Measurements from ENCODE around the gene CCL27.
A peak's percentile ranks its signal among the peaks of the same experiment; 100 is the strongest.
"Not testable (repeated sequence)": the region's sequence is repeated elsewhere in the genome, so short reads cannot be mapped to it uniquely, and the experiment has no call there.

Gene CCL27

DNA sequence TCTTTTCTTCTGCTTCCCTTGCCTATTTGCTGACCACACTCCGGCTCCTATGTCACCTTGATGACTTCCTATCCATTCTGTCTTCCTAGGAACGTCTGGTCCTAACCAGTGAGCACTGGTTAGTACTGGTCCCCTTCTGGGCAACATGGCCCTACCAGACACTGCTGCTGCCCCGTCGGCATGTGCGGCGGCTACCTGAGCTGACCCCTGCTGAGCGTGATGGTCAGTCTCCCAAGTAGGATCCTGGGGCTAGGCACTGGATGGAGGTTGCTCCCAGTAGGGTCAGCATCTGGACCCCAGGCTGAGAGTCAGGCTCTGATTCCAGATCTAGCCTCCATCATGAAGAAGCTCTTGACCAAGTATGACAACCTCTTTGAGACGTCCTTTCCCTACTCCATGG is 13.8 kb downstream of the CCL27 start:
- DNase-seq: no peak

DNA sequence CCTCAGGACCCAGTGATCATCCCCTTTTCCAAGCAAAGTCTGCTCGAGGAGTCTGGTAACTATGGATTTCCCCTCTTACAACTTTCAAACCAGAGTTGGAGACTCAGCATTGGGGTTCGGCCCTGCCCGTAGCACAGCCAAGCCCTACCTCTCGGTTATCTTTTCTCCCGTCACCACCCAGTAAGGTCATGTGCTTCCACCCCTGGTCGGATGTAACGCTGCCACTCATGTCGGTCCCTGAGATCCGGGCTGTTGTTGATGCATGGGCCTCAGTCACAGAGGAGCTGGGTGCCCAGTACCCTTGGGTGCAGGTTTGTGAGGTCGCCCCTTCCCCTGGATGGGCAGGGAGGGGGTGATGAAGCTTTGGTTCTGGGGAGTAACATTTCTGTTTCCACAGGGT is 14.8 kb downstream of the CCL27 start:
- no peak for DNase-seq

DNA sequence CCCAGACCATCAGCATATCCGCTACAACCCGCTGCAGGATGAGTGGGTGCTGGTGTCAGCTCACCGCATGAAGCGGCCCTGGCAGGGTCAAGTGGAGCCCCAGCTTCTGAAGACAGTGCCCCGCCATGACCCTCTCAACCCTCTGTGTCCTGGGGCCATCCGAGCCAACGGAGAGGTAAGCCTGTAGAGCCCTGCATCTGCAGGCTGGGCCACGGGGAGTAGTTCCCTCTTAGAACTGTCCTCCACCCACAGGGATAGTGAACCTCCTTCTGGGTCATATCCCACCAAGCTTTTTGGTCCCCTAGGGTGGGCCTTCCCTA is 15.4 kb downstream of the CCL27 start:
- no peak for DNase-seq

DNA sequence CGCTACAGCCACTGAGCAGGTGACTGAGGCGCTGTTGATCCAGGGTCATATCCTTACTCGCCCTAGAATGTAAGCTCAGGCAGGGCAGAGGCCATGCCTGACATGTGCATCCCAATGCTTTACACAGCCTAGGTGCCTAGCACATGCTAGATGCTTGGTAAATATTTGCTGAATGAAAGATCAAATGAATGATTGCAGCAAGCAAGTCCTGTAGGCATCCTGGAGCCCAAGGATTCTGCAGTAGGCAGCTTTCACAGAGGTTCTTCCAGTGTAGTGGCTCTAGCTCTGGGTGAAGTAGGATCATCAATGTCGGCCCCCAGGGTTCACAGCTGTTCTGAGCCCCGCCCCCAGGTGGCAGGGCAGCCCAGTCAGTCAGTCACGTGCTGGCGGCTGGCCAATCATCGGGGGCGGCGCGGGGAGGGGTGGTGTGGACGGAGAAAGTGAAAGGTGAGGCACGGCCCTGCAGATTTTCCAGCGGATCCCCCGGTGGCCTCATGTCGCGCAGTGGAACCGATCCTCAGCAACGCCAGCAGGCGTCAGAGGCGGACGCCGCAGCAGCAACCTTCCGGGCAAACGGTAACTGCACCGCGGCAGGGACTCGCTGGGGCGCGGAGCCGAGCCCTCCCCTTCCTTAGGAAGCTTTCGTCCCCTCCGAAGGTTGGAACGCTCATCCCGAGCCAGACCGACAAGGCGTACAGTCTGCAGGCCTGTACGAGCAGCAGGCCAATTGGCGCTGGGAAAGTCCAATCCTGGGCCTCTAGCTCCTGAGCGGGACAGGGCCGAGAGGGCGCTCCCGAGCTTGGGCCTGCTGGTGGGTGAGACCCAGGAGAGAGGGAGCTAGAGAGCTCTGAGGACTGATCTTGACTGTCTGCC is 16.0 kb downstream of the CCL27 start, which contains the start of gene GALT:
GALT (plus strand) TSS at position 465 of the 873 bp plus-strand sequence; CDS start at position 495, 30 bp downstream.
- DNase-seq: peak; percentile 83 to 97 (median 91)

DNA sequence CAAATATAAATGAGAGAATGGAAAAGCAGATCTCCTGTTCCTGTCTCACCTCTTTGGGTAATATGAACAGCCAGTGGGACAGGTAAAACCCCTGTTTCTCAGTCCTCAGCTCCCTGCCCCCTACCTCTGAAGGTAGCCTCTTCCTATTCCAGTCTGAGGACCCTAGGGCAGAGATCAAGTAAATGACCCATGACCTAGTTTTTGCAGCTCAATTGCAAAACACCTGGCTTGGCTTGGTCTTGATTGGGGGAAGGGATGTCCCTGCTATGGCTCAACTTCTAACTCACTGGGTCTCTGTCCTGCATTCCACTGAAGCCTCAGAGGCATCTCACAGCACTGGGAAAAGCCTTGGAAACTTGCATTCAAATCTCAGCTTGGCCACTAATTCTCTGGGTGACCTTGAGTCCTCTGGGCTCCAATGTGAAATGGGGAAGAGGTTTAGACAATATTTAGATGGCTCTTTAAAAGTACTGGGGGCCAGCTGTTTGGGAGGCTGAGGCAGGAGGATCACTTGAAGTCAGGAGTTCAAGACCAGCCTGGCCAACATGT is 17.6 kb downstream of the CCL27 start:
- DNase-seq: no peak

DNA sequence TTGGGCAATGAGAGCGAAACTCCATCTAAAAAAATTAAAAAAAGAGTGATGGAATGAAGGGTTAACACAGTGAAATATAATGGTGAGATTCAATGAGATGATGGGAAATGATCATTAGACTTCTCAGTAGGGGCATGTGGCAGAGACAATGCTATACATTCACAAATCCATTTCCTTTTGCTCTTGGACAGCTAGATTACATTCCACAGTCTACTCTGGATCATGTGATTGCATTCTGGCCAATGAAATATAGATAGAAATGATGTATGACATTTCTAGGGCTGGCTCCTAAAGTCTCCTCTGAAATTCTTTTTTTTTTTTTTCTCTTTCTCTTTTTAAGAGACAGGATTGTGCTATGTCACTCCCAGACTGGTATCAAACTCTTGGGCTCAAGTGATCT is 19.8 kb downstream of the CCL27 start:
- no peak for DNase-seq

DNA sequence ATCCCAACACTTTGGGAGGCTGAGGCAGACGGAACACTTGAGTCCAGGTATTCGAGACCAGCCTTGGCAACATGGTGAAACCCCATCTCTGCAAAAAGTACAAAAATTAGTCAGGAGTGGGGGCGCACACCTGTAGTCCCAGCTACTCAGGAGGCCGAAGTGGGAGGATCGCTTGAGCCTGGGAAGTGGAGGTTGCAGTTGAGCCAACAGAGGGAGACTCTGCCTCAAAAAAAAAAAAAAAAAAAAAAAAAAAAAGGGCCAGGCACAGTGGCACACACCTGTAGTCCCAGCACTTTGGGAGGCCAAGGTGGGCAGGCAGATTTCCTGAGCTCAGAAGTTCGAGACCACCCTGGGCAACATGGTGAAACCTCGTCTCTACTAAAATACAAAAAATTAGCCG is 23.1 kb downstream of the CCL27 start:
- DNase-seq: not testable (repeated sequence)

DNA sequence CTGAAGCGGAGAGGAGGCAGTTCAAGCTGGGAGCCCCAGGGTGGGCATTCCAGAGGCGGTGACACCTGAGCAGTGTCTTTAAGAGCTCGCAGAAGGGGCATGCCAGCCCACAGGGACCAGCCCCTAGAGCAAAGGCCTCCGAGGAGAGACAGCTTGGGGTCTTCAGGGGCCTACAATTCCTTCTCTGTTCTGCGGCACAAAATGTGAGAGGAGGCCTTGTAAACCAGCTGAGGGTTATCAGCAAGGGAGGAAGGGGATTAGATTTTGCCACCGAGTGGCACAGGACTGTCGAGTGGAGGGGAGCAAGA is 24.4 kb downstream of the CCL27 start:
- DNase-seq: no peak

DNA sequence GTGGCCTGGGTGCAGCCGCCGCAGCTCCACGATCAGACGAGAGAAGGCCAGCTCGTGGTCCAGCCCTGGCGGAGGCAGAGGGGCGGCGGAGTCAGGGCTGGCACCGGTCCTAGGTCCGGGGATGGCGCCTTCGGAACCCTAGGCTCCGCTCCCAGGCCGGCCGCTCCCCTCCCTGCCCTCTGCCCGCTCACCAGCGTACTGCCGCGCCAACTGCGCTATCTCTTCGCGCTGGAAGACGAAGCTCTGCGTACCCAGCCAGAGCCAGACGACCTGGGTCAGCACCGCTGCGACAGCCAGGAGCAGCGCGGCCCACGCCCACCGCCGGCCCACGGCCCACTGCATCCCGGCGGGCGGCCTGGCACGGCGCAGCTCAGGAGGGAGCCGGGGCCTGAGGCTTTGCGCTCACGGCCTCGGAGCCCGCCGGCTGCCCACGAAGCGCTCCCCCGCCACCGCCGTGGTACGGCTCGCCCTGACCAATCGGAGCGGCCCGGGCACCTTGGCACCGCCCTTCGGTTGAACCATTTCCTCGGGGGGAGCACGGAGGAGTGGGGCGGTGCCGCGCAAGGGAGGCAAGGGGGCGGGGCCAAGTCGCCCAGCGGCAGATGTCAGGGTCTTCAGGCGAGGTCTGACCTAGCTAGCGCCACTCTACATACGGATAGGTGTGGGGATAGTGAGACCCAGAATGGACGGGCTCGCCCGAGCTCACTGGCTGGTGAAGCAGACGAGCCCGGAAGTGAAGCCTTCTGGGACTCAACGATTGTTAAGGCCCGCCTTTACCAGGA is 24.9 kb downstream of the CCL27 start, which contains the start of gene SIGMAR1:
SIGMAR1 (minus strand) TSS at position 432 of the 782 bp plus-strand sequence; CDS start at position 342, 90 bp downstream.
- DNase-seq: peak; percentile 83 to 94 (median 91)

DNA sequence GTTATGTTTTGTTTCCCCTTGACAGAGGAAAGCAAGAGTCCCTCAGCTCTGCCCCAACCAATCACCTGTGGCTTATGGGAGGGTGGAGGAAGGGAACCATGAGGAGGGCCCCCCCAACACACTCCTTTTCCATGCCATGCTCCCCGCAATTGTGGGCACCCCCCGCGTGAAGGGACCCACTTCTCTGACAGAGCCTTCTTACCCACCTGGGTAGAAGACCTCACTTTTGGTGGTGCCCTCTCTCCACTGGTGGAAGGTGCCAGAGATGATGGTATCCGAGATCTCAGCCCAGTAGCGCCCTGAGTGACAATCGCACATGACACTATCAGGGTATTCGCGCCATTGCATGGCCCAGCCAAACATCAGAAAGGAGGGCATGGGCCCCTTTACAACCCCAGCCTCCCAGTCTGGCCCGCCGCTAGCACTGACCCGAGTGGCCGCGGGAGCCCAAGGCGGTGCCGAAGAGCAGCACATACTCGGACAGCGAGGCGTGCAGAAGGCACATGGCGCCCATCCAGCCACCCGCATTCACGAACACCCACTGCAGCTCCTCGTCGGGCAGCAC is 25.6 kb downstream of the CCL27 start:
- DNase-seq: peak in 1 of 6 experiments; percentile 37

DNA sequence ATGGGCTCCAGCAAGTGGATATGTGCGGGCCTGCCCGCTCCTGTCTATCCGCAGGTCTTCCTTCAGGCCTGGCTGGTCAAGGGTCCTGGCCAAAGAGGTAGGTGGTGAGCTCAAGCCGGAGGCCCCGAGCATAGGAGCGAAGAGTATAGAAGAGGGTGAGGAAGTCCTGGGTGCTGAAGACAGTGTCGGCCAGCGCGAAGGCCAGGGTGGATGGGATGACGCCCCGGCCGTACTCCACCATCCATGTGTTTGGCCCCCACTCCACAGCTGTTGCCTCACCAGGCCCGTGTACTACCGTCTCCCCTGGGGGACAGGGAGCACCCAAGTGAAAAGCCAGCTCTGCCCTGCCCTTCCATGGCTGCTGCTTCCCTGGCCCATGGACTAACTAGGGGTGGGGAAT is 26.9 kb downstream of the CCL27 start:
- DNase-seq: no peak

DNA sequence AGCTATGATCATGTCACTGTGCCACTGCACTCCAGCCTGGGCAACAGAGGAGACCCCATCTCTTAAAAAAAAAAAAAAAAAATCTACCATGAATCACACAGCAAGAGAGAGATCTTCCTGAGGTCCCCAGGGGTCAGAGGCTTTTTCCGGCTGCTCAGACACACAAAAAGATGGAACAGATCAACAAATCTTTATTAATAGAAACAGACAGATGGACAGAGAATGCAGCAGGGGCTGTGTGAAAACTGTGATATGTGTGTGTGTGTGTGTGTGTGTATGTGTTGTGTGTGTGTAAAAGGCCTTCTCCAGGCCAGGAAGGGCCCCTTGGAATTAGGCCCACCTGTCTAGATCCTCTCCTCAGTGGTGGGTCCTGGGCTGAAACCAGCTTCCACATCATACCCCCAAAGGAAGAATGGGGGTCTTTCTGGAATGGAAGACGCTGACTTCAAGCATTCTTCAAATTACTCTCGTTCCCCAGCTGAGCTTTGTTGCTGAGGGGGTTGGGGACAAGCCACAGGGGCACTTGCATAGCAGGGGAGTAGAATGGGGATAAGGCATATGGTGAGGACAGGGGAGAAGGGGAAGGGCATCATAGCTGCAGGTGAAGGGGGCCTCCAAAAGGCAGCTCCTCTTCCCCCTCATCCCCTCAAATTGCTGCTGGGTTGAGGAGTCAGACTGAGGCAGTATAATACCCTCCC is 27.8 kb downstream of the CCL27 start:
- DNase-seq: no peak

DNA sequence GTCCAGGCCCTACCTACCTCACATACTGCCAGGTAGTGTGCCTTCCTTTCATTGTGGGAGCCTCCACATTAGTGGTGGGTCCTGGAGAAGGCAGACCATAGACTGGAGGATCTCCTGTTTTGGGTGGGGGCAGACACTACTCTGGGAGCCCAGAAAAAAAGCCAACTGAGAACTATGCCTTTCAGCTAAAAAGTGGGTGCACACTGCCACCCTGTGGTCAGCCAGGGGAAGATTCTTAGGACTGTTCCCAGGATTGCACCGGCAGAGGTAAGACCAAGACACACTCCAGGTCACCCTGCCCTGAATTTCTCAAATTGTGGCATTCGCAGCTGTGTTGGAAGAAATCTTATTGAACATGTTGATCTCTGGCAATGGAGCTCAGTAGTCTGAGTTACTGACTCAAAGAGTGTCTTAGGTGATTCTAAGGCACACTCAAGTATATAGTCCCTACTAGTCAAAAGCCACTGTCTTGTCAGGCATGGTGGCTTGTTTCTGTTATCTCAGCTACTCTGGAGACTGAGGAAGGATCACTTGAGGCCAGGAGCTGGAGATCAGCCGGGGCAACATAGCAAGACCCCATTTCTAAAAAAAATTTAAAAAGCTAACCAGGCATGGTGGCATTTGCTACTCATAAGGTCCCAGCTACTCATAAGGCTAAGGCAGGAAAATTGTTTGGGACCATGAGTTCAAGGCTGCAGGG is 28.5 kb downstream of the CCL27 start:
- DNase-seq: peak; percentile 54 to 79 (median 68)

DNA sequence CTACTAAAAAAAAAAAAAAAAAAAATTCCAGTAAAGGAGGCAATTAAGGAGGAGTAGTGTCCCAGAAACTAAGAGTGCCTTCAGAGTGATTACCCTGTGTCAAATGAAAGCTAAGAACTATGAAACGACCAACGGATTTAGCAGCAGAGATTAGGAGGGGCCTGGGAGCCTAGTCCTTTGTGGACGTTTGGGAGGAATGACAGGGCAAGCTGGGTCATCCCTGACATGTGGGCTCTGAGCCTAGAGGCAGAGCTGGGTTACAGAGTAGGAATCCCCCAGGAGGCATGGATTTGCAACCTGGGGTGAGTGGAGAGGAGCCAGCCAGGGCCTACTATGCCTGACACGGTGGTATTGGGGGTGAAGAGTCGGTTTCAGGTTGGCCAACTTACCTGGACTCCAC is 29.3 kb downstream of the CCL27 start:
- DNase-seq: no peak

DNA sequence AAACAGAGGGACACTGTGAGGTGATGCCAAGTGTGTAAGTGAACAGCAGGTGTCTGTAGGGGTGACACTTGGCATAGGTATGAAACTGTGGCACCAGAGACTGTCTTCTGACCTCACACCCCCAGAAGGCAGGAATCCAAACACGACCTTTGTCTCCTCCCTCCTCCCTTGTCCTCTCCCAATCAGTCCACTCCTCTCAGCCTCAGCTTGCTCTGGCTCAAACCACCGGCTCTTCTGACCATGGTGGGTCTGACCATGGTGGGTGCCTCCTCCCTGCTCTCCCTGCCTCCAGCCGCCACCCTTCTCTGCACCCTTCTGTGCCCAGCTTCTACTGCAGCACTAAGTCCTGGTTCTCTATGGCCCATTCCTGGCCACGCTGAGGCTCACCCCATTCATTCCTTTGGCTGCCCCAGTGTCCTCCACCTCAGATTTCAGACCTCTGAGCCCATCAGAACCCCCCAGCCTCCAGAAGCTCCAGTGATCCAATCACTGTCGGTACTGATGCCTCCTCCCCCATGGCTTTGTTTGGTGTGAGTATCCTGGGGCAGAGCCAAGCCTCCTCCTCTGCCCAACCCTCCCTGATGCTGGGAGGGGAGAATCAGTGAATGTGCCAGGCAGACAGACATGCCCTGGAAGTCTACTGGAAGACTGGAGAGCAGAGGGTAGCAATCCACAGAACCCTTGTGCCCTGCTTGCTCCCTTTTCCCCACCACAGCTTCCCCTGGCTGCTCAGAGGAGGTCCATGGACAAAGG is 31.9 kb downstream of the CCL27 start:
- no peak for DNase-seq

DNA sequence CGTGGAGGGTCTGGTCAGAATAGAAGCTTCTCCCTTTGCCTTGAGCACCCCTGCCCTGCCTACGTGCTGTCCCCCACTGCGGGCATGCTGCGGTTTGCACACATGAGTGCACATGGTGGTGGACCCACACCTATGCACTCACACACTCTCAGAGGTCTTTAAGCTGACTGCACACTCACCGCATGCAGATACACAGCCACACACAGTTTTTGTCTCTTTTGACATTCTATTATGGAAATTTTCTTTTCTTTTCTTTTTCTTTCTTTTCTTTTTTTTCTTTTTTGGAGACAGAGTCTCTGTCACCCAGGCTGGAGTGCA is 33.0 kb downstream of the CCL27 start:
- DNase-seq: peak in 1 of 6 experiments; percentile 25

DNA sequence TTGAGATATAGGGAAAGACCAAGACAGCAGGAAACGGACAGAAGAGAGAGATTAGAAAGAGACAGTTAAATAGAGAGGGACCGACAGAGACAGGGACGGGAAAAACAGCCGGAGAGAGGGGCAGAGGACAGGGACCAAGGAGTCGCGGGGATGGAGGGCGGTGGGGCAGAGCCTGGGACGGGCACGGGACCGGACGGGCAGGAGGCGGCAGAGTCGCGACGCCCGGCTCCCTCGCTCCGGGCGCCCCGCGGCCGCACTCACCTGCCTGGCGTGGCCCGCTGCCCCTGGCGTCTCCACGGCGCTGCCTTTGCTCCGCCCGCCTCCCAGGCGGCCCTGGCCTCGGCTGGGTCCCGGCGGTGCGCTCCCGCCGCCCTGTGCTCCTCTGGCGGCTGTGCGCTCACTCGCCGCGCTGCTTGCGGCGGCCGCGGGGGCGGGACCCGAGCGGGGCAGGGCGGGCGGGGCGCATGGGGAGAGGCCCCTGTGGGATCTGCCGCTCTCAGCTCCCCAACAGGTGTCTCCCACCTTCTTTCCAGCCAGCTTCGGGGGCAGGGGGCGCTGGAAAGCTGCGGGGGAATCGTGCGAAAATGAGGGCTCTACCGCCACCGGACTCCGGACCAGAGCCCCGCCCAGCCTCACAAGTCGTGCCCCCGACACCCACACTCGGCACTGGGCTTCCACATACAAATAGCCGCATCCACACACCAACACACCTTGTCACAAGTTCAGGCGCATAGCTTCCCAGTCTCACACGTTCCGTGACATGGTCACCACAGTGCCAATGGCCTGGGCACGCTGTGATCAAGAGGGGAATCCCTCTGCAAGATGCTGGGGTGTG is 33.6 kb downstream of the CCL27 start, which contains the start of gene ARID3C:
ARID3C (minus strand) TSS at position 411 of the 835 bp plus-strand sequence. CDS start 1,052 bp downstream, outside the sequence.
- DNase-seq: peak in 4 of 6 experiments; percentile 21 to 37 (median 28)

DNA sequence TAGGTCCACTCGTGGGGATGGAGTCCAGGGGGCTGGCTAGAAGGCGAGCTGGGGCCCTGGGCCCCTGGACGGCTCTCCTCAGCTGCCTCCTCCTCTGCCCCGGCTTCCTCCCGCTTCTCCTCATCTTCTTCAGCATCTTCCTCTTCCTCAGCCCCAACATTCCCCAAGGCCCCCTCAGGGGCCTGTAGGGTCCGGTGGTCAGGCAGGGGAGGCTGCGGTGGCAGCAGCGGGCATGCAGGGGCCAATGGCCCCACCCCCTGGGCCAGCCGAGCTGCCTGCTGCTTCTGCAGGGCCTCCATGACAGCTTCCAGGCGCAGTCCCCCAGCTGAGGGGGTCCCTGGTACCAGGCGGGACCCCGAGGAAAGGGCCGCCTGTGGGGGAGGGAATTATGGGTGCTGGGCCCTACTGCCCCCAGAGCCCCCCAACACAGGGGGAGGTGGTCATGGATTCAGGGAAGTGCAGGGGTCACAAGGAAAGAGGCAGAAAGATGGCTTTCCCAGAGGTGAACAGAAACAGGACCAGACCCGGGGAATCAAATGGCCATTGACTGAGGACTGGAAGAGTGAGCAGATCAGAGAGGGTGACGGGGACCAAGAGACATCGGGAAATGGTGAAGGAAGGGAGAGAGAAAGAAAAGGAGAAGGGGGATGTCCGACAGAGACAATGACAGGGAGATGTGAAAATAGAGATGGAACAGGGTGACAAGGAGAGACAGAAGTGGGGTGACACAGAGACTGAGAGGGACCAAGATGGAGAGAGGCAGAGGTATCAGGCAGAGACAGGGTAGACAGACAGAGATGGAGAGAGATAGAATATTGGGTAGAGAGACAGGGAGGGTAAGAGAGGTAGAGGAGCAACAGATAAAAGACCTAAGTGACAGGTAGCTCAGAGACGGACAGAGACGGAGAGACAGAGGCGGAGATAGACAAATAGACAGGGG is 34.5 kb downstream of the CCL27 start:
- peak in 1 of 6 experiments; percentile 20 for DNase-seq

DNA sequence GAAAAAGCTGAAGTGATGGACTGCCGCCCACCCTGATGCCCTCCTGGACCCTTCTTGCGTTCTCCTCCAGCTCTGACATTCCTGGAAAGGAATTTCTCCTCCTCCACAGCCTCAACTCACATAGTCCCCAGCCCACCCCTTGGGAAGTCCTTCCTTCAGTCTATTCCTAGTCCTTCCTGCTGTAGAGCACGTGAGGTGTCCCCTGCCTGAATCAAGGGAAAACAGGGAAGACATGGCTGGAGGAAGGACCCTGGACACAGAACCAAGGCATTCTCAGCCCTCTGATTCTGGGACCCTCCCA is 37.3 kb downstream of the CCL27 start:
- DNase-seq: no peak
